Esophagus muscularis mucosa (tissue), 4 donors: ENCODE measurements around the gene IL9. TPM values are rescaled to one million over a fixed set of nuclear protein-coding genes. Genes with fewer than 3 reads are reported as not detected.

Experiments
- DNase-seq: peaks from one replicate; pipeline ENCODE4 v3.0.0-alpha.2; 2017; ENCODE audit errors: extremely low spot score
- H3K27ac ChIP-seq, 4 donors: fragments of 200-600 bp; sonication (generic); replicated peaks in 1 of 4; 1 replicate in 3 of 4; 2 replicates in 1 of 4; pipeline ENCODE4 v1.5.1; 2016 to 2019; ENCODE audit warnings: mild to moderate bottlenecking in 1 of 4
- H3K27me3 ChIP-seq, 4 donors: fragments of 200-600 bp; sonication (generic); one replicate each; pipeline versions ENCODE4 v1.5.1 to v1.6.0; 2016 to 2019
- H3K36me3 ChIP-seq, 4 donors: fragments of 200-600 bp; sonication (generic); one replicate each; pipeline ENCODE4 v1.5.1; 2016 to 2019
- H3K4me1 ChIP-seq, 4 donors: fragments of 200-600 bp; sonication (generic); one replicate each; pipeline ENCODE4 v1.5.1; 2016 to 2019
- H3K4me3 ChIP-seq, 4 donors: fragments of 200-600 bp; sonication (generic); 1 replicate in 2 of 4; 2 replicates in 2 of 4; pipeline ENCODE4 v1.5.1; 2016 to 2019; ENCODE audit warnings: mild to moderate bottlenecking in 4 of 4, moderate library complexity in 1 of 4
- H3K9me3 ChIP-seq, 4 donors: fragments of 200-600 bp; sonication (generic); 1 replicate in 3 of 4; 2 replicates in 1 of 4; pipeline ENCODE4 v1.5.1; 2016 to 2019
- CTCF ChIP-seq, 3 experiments: fragments of 200-600 bp in 2 of 3; fragments of 450-650 bp in 1 of 3; sonication (generic) in 2 of 3; IDR thresholded peaks; one replicate each; pipeline ENCODE4 v1.5.1; 2017 to 2019; ENCODE audit warnings: antibody characterized with exemption in 3 of 3, mild to moderate bottlenecking in 2 of 3, moderate library complexity in 1 of 3
- EP300 ChIP-seq: sonication (generic); formaldehyde crosslinking; IDR thresholded peaks from one replicate; pipeline ENCODE4 v1.6.1; 2017; ENCODE audit warnings: antibody characterized with exemption
- POLR2A ChIP-seq: fragments of 450-650 bp; IDR thresholded peaks from one replicate; pipeline ENCODE4 v1.6.1; 2017; ENCODE audit warnings: antibody characterized with exemption, moderate library complexity, mild to moderate bottlenecking, low read depth
- POLR2AphosphoS5 ChIP-seq, 2 donors: sonication (generic); formaldehyde crosslinking; IDR thresholded peaks; one replicate each; pipeline ENCODE4 v1.6.1; 2017; ENCODE audit warnings: antibody characterized with exemption in 2 of 2
- WGBS: methylation state at CpG from one replicate; pipeline ENCODE4 v1.1.5; 2018; 5-methylcytosine and 5-hydroxymethylcytosine counted together
- intact Hi-C: fragments of 100-400 bp; cut with DNase I; formaldehyde crosslinking; loops from one replicate; pipeline ENCODE4 v1.15.1; 2023
- total RNA-seq, 4 donors: library from RNA; depleted of rRNA; stranded (reverse); fragments of >200 nt; gene quantifications; one replicate each; pipeline versions ENCODE4 v1.1.0 to v1.2.1, GENCODE V29; 2016

The IL9 gene
- total RNA-seq, 4 donors from 2014 or later = not detected

DNA sequence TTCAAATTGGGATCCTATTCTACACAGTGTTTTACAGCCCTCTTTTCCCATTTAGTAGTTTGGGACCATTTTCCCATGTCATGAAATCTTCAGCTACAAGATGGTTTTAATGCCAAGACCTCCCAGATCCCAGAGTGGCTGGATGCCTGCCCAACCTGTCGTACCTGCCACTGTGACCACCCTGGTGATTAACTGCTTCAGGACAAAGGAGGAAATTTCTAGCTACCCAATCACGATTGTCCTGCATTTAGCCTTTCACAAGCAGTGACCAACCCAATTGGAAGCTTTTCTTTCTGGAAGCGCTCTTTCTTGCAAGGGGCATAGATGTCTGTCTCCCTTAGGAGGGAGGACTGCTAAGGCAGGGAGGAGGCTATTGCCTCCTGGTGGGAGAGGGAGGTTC, 13.8 kb downstream of the IL9 start:
- Histone ChIP-seq H3K4me3 (no peak overlapping the region), H3K27ac (peak overlapping the region; percentile 5 to 67 (median 50))
- intact Hi-C loops = no loop called here

DNA sequence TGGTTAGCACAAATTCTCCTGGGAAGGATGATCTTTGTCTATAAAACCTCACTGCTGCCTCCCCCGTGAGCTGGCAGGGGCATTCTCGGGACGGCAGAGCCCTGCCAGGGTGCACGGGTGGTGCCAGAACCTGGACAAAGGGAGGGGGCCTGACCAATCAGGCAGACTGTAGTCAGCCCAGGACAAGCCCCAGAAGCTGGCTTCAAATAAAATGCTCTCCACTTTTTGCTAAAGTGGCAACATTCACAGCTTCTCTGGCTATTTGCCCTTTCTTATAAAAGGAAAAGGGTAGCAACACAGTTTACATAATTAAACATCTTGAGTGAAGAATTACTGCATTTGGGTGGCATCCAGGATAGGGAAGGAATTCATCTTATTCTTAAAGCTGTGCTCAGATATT, 14.4 kb downstream of the IL9 start:
- WGBS = 33% methylated on average over 4 of the region's 4 CpGs
- Histone ChIP-seq H3K9me3 (no peaks in the 10 kb centered on the region), H3K27ac (peak overlapping the region; percentile 48 to 67 (median 57)), H3K36me3 (no peaks in the 10 kb centered on the region), H3K4me1 (peaks cover 14 to 55% (median 50%) of the 10 kb centered on the region in 4 donors), H3K4me3 (no peak overlapping the region), H3K27me3 (no peaks in the 10 kb centered on the region)
- TF ChIP-seq POLR2A (no peak), EP300 (no peak), POLR2AphosphoS5 (IDR thresholded peaks at IDR 0.05) (no peak), CTCF (IDR thresholded peaks at IDR 0.05) (no peak)
- intact Hi-C loops = no loop called here
- no peak for DNase-seq

More for the DNA sequence above, 13.8 kb downstream of the IL9 start:
- Histone ChIP-seq H3K36me3 (no peaks in the 10 kb centered on the region), H3K4me1 (peaks cover 14 to 55% (median 50%) of the 10 kb centered on the region in 4 donors), H3K9me3 (no peaks in the 10 kb centered on the region), H3K27me3 (no peaks in the 10 kb centered on the region)
- DNase-seq = no peak
- no peak for TF ChIP-seq EP300
- TF ChIP-seq POLR2A = no peak
- TF ChIP-seq POLR2AphosphoS5 (IDR thresholded peaks at IDR 0.05) = no peak
- 37% methylated on average over 3 of the region's 3 CpGs for WGBS

- H3K4me1 ChIP-seq = peaks cover 14 to 55% (median 50%) of the 10 kb centered on the region in 4 donors
- no peak overlapping the region for H3K4me3 ChIP-seq
- WGBS = 68% methylated on average over 7 of the region's 7 CpGs
- H3K27ac ChIP-seq = peak overlapping the region; percentile 48 to 67 (median 57)
- no peaks in the 10 kb centered on the region for H3K36me3 ChIP-seq
- intact Hi-C loops = no loop called here
- TF ChIP-seq POLR2AphosphoS5 (IDR thresholded peaks at IDR 0.05) (no peak), CTCF (IDR thresholded peaks at IDR 0.05) (no peak), EP300 (no peak), POLR2A (no peak)
- no peak for DNase-seq
- H3K27me3 ChIP-seq = no peaks in the 10 kb centered on the region
- no peaks in the 10 kb centered on the region for H3K9me3 ChIP-seq
These were observed 14.8 kb downstream of the IL9 start for GRCh38 chr5:135880801-135881200.

DNA sequence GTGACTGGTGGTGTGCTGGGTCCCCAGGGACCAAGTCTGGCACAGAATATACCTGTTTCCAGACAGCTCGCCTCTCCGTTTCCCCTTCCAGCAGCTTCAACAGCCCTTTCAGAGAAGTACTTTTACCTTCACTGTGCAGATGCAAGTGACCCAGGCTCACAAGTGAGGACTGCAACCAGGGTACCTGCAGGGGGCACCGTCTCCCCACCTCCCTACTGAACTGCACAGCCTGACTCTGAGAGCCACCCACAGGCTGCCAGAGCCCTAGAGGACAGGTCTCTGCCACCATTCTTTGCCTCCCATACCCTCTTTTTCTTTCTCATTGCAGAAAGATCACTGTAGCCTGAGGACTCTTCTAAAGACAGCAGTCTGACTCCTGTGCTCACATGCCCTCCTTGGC, 15.4 kb downstream of the IL9 start:
- intact Hi-C loops = no loop called here
- no peak for DNase-seq
- WGBS = 75% methylated on average over 3 of the region's 3 CpGs

DNA sequence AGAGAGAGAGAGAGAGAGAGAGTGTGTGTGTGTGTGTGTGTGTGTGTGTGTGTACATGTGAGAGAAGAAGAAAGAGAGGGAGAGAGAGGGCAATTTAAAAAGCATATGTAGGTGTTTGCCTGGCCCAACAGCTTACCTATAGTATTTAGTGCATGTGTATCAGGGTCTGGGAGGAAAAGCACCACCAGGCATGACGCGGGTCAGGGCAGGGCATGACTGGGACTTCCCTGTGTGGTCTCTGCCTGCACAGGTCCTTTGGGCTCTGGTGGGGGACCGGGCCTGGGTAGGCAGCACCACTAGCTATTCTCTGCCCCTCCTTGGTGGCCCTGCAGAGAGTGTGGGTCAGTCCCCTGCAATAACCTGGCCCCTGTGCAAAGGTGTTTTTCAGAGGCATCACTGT, 16.1 kb downstream of the IL9 start:
- Histone ChIP-seq H3K27me3 (no peaks in the 10 kb centered on the region), H3K4me1 (peaks cover 14 to 55% (median 50%) of the 10 kb centered on the region in 4 donors), H3K4me3 (no peak overlapping the region), H3K27ac (peak overlapping the region in 2 of 4 donors; percentile 56 to 67), H3K36me3 (no peaks in the 10 kb centered on the region), H3K9me3 (no peaks in the 10 kb centered on the region)
- no peak for DNase-seq
- intact Hi-C loops = no loop called here
- WGBS = 85% methylated on average over 2 of the region's 3 CpGs
- TF ChIP-seq EP300 = no peak
- TF ChIP-seq CTCF (IDR thresholded peaks at IDR 0.05) = no peak
- no peak for TF ChIP-seq POLR2AphosphoS5 (IDR thresholded peaks at IDR 0.05)
- TF ChIP-seq POLR2A = no peak

More for the DNA sequence above, 15.4 kb downstream of the IL9 start:
- Histone ChIP-seq H3K36me3 (no peaks in the 10 kb centered on the region), H3K4me3 (no peak overlapping the region), H3K4me1 (peaks cover 14 to 55% (median 50%) of the 10 kb centered on the region in 4 donors), H3K27me3 (no peaks in the 10 kb centered on the region), H3K9me3 (no peaks in the 10 kb centered on the region), H3K27ac (peak overlapping the region in 2 of 4 donors; percentile 63 to 67)
- TF ChIP-seq POLR2AphosphoS5 (IDR thresholded peaks at IDR 0.05) (no peak), CTCF (IDR thresholded peaks at IDR 0.05) (no peak), POLR2A (no peak), EP300 (no peak)
